OCI-LY7 (cell line): ENCODE measurements around the gene STIL.

Source experiments
- CTCF ChIP-seq: fragments of 200-600 bp; sonication (generic); conservative IDR thresholded peaks from 2 replicates; pipeline ENCODE4 v1.5.1; 2014; ENCODE audit warnings: mild to moderate bottlenecking, antibody characterized with exemption, low read length, moderate library complexity, mixed read lengths
- EZH2phosphoT487 ChIP-seq: fragments of 200-600 bp; sonication (generic); IDR thresholded peaks from 2 replicates; pipeline ENCODE4 v1.6.1; 2018; ENCODE audit warnings: low read depth, borderline replicate concordance, mild to moderate bottlenecking, mixed run types, antibody characterized with exemption, low read length, moderate library complexity, mixed read lengths

DNA sequence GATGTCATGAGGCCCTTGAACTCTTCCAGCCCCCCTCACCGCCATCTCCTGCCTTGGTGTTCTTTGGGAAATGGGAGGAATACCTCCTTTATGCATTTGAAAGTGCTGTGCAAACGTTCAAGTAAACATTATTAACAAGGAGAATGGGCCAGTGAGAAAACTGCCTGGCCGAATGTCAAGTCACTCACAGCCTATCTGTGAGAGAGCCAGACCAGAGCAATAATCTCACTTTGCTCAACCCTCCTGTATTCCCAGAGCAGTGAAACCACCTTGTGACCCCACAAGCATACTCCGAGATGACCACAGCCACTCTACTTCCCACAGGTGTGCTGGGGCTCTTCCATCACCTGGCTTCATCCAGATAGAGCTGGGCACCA, 87.1 kb downstream of the STIL start:
- no peak for TF ChIP-seq CTCF
- TF ChIP-seq EZH2phosphoT487 = no peak
